ENCODE measurements around the gene CDH13. TPM values are rescaled to one million over a fixed set of nuclear protein-coding genes. Genes with fewer than 3 reads are reported as not detected.
A peak's percentile ranks its signal among the peaks of the same experiment; 100 is the strongest.

The CDH13 gene
- total and polyA plus RNA-seq, 2 of the 8 experiments (the other 6 are each of a cell fraction or from before 2014, with no cell fraction given): 2.3 to 2.4 TPM

- Histone ChIP-seq H3K18ac (ENCODE audit: extremely low read depth, low read length) (no peak overlapping the region), H3K56ac (replicated peaks; ENCODE audit: insufficient read length, low read depth, low read length) (no peak overlapping the region), H3K4ac (replicated peaks; ENCODE audit: insufficient read length, low read depth, low read length) (no peak overlapping the region), H3K9me3 (ENCODE audit: insufficient read depth in 2 of 2, low read depth in 1 of 2, low read length in 1 of 2) (no peaks in the 10 kb centered on the region), H3K4me2 (ENCODE audit: insufficient read depth in 1 of 2, low read depth in 2 of 2, low read length in 2 of 2) (no peak overlapping the region), H2AFZ (ENCODE audit: low read length) (no peak overlapping the region), H3K14ac (ENCODE audit: insufficient read length) (no peak overlapping the region), H3K23me2 (ENCODE audit: low read depth, low read length) (no peaks in the 10 kb centered on the region), H3K9ac (replicated peaks in 1 of 4; ENCODE audit: extremely low read depth in 1 of 4, low read depth in 3 of 4, low read length in 3 of 4) (no peak overlapping the region), H3K79me1 (ENCODE audit: low read depth, low read length) (no peaks in the 10 kb centered on the region; the same call in 1 of the 2 replicates), H2BK20ac (ENCODE audit: low read length) (no peak overlapping the region), H4K8ac (ENCODE audit: extremely low read depth, insufficient read depth, low read length) (no peak overlapping the region), H2BK5ac (ENCODE audit: low read depth, low read length) (no peak overlapping the region), H2BK12ac (ENCODE audit: low read depth, low read length) (no peak overlapping the region; the same call in 1 of the 2 replicates), H2AK5ac (ENCODE audit: low read depth, low read length) (no peak overlapping the region), H2BK120ac (replicated peaks; ENCODE audit: low read depth, low read length) (no peak overlapping the region), H3K27ac (ENCODE audit: low read depth, low read length) (no peak overlapping the region), H4K5ac (ENCODE audit: insufficient read length, low read depth, low read length) (no peak overlapping the region), H3K23ac (ENCODE audit: insufficient read length) (no peak overlapping the region), H3K4me3 (ENCODE audit: extremely low read depth in 1 of 4, insufficient read depth in 2 of 4, low read depth in 3 of 4, low read length in 4 of 4) (no peak overlapping the region), H3K27me3 (replicated peaks in 1 of 4; ENCODE audit: control insufficient read depth in 3 of 4, extremely low read depth in 1 of 4, insufficient read depth in 3 of 4, low read length in 3 of 4) (no peaks in the 10 kb centered on the region), H4K91ac (replicated peaks; ENCODE audit: insufficient read length, low read length) (no peak overlapping the region), H3K79me2 (ENCODE audit: control insufficient read depth in 1 of 2, insufficient read depth in 2 of 2, low read length in 2 of 2) (no peaks in the 10 kb centered on the region), H2BK15ac (ENCODE audit: low read length) (no peak overlapping the region), H3K36me3 (ENCODE audit: control insufficient read depth in 2 of 4, insufficient read depth in 4 of 4, low read length in 3 of 4) (no peaks in the 10 kb centered on the region), H3K4me1 (replicated peaks in 1 of 4; ENCODE audit: control insufficient read depth in 3 of 4, insufficient read depth in 4 of 4, low read length in 3 of 4) (peaks cover 0 to 8% (median 2%) of the 10 kb centered on the region in 4 experiments; a peak in 6 of 7 replicates), H4K20me1 (replicated peaks in 1 of 2; ENCODE audit: control insufficient read depth in 1 of 2, insufficient read depth in 2 of 2, low read length in 2 of 2) (no peaks in the 10 kb centered on the region)
- POLR2A ChIA-PET (ENCODE audit: partially characterized antibody): no interaction called here
- CTCF ChIA-PET (ENCODE audit: partially characterized antibody): interaction anchor here (0.6 to 3.1 kb wide), 4 partner anchors 10 to 289 kb away, joined by 3 to 9 read pairs (median 3); no protein-coding TSS in a partner anchor
- no peak for FAIRE-seq
- TF ChIP-seq, protein P1, sequence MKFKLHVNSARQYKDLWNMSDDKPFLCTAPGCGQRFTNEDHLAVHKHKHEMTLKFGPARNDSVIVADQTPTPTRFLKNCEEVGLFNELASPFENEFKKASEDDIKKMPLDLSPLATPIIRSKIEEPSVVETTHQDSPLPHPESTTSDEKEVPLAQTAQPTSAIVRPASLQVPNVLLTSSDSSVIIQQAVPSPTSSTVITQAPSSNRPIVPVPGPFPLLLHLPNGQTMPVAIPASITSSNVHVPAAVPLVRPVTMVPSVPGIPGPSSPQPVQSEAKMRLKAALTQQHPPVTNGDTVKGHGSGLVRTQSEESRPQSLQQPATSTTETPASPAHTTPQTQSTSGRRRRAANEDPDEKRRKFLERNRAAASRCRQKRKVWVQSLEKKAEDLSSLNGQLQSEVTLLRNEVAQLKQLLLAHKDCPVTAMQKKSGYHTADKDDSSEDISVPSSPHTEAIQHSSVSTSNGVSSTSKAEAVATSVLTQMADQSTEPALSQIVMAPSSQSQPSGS (IDR thresholded peaks at IDR 0.05; ENCODE audit: low read length): no peak
- TF ChIP-seq RAD21 (IDR thresholded peaks at IDR 0.05 in 1 of 2, conservative IDR thresholded peaks at IDR 0.05 in 1 of 2; ENCODE audit: low read depth in 2 of 2, low read length in 2 of 2): peak; percentile 30 to 51
- TF ChIP-seq, protein P2, sequence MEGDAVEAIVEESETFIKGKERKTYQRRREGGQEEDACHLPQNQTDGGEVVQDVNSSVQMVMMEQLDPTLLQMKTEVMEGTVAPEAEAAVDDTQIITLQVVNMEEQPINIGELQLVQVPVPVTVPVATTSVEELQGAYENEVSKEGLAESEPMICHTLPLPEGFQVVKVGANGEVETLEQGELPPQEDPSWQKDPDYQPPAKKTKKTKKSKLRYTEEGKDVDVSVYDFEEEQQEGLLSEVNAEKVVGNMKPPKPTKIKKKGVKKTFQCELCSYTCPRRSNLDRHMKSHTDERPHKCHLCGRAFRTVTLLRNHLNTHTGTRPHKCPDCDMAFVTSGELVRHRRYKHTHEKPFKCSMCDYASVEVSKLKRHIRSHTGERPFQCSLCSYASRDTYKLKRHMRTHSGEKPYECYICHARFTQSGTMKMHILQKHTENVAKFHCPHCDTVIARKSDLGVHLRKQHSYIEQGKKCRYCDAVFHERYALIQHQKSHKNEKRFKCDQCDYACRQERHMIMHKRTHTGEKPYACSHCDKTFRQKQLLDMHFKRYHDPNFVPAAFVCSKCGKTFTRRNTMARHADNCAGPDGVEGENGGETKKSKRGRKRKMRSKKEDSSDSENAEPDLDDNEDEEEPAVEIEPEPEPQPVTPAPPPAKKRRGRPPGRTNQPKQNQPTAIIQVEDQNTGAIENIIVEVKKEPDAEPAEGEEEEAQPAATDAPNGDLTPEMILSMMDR (IDR thresholded peaks at IDR 0.05; ENCODE audit: control extremely low read depth in 1 of 3, insufficient read depth in 1 of 3, low read depth in 1 of 3, low read length in 3 of 3): peak in 2 of 3 experiments; percentile 10 to 38; a peak in 2 of 4 replicates
- 82% methylated on average over 13 of the region's 13 CpGs; no CpG with 5 or more reads in 1 of the 2 experiments for WGBS, 2 experiments (ENCODE audit: extremely low coverage in 1 of 2, insufficient coverage in 1 of 2, insufficient read length in 1 of 2, insufficient replicate concordance in 2 of 2, low coverage in 1 of 2, low lambda C conversion rate in 2 of 2, missing lambda C conversion rate in 1 of 2)
- DNase-seq (ENCODE audit: low read depth in 1 of 2, low spot score in 2 of 2): no peak
These were observed 959.3 kb downstream of the CDH13 start for GRCh38 chr16:83586036-83586435.
